CD4-positive, alpha-beta T cell (primary cell): Measurements from ENCODE around the gene ILDR1. TPM values are rescaled to one million over a fixed set of nuclear protein-coding genes. Genes with fewer than 3 reads are reported as not detected.
"Not testable (repeated sequence)": the region's sequence is repeated elsewhere in the genome, so short reads cannot be mapped to it uniquely, and the experiment has no call there.

Source experiments
- ATAC-seq: fragments of 200-7000 bp; cut with Tn5 transposase; one replicate; pipeline ENCODE4 v1.10.0; 2022; ENCODE audit warnings: mild to moderate bottlenecking; ENCODE audit not compliant: poor library complexity
- CTCF ChIA-PET: fragments of 350-600 bp; sonication (Branson Sonifier 250); formaldehyde crosslinking; loops from one replicate; lab custom pipeline; 2021; ENCODE audit warnings: antibody characterized with exemption, inconsistent platforms; lab: Charles Lee
- POLR2A ChIA-PET: fragments of 350-600 bp; sonication (Branson Sonifier 250); formaldehyde crosslinking; loops from one replicate; lab custom pipeline; 2021; ENCODE audit warnings: antibody characterized with exemption, inconsistent platforms; lab: Charles Lee
- DNase-seq, 14 experiments: peaks; one replicate each; pipeline ENCODE4 v3.0.0-alpha.2; 2013 to 2020; ENCODE audit warnings: mixed read lengths in 2 of 14
- H3K27ac ChIP-seq, 2 donors: one replicate each; pipeline versions ENCODE4 v1.5.1 to v1.7.0; 2013; ENCODE audit warnings: low read length in 2 of 2, low read depth in 1 of 2, mild to moderate bottlenecking in 1 of 2
- H3K27me3 ChIP-seq, 2 experiments: 1 replicate in 1 of 2; 2 replicates in 1 of 2; pipeline versions ENCODE4 v1.6.1 to v1.7.0; 2013; ENCODE audit warnings: low read length in 2 of 2, control low read depth in 1 of 2, mild to moderate bottlenecking in 1 of 2, moderate library complexity in 1 of 2; ENCODE audit not compliant: insufficient read depth in 2 of 2, control insufficient read depth in 1 of 2
- H3K36me3 ChIP-seq: one replicate; pipeline ENCODE4 v1.6.1; 2013; ENCODE audit warnings: low read length, control low read depth; ENCODE audit not compliant: insufficient read depth
- H3K4me1 ChIP-seq: one replicate; pipeline ENCODE4 v1.6.1; 2013; ENCODE audit warnings: low read length, control low read depth; ENCODE audit not compliant: insufficient read depth
- H3K4me3 ChIP-seq: one replicate; pipeline ENCODE4 v1.5.1; 2013; ENCODE audit warnings: mild to moderate bottlenecking, low read length, moderate library complexity
- H3K9me3 ChIP-seq, 2 experiments: 1 replicate in 1 of 2; 2 replicates in 1 of 2; pipeline versions ENCODE4 v1.6.1 to v1.7.0; 2013; ENCODE audit warnings: low read length in 2 of 2, mild to moderate bottlenecking in 2 of 2, control low read depth in 1 of 2, moderate library complexity in 1 of 2; ENCODE audit not compliant: control insufficient read depth in 1 of 2, insufficient read depth in 1 of 2
- H3K27ac Mint-ChIP-seq: one replicate; pipeline ENCODE4 v1.8.0; 2020; ENCODE audit warnings: mixed read lengths
- H3K27me3 Mint-ChIP-seq: one replicate; pipeline ENCODE4 v1.8.0; 2021; ENCODE audit warnings: mixed read lengths
- H3K36me3 Mint-ChIP-seq: one replicate; pipeline ENCODE4 v1.8.0; 2021; ENCODE audit warnings: low read depth, mixed read lengths
- H3K4me1 Mint-ChIP-seq: one replicate; pipeline ENCODE4 v1.8.0; 2021; ENCODE audit warnings: low read depth, mixed read lengths
- H3K4me3 Mint-ChIP-seq: one replicate; pipeline ENCODE4 v1.8.0; 2020; ENCODE audit warnings: mild to moderate bottlenecking, mixed read lengths
- H3K9me3 Mint-ChIP-seq: one replicate; pipeline ENCODE4 v1.8.0; 2020; ENCODE audit warnings: mixed read lengths
- CTCF ChIP-seq: fragments of 200-600 bp; IDR thresholded peaks from one replicate; pipeline ENCODE4 v1.8.0; 2022; ENCODE audit warnings: antibody characterized with exemption, mild to moderate bottlenecking
- intact Hi-C, 2 experiments: fragments of 100-400 bp; cut with DNase I in 1 of 2; cut with micrococcal nuclease in 1 of 2; formaldehyde crosslinking; loops; one replicate each; pipeline versions ENCODE4 v1.15.1 to v1.9.0; 2023 to 2025; cut with DNase I, micrococcal nuclease
- total RNA-seq, 174 experiments: library from RNA in 2 of 174; stranded (reverse) in 2 of 174; gene quantifications; one replicate each; pipeline ENCODE4 v1.2.3 and lab custom pipeline; 2021 to 2026

ILDR1 gene
- total RNA-seq, 2 experiments from 2014 or later = not detected

- no peak for DNase-seq
- intact Hi-C loops = no loop called here
- Mint-ChIP-seq H3K27ac (no peak overlapping the region), H3K4me1 (no peaks in the 10 kb centered on the region), H3K9me3 (no peaks in the 10 kb centered on the region), H3K4me3 (no peak overlapping the region), H3K27me3 (no peaks in the 10 kb centered on the region), H3K36me3 (peaks cover 25% of the 10 kb centered on the region)
- Histone ChIP-seq H3K9me3 (no peaks in the 10 kb centered on the region), H3K4me1 (no peaks in the 10 kb centered on the region), H3K27me3 (no peaks in the 10 kb centered on the region), H3K36me3 (no peaks in the 10 kb centered on the region), H3K4me3 (no peak overlapping the region), H3K27ac (no peak overlapping the region)
- ChIA-PET POLR2A (no interaction called here), CTCF (no interaction called here)
- no peak for TF ChIP-seq CTCF
- ATAC-seq = no peak
Observed at GRCh38 chr3:121943431-121943830, 78.6 kb downstream of the ILDR1 start.

- Mint-ChIP-seq H3K4me1 (no peaks in the 10 kb centered on the region), H3K27ac (no peak overlapping the region), H3K4me3 (no peak overlapping the region), H3K27me3 (no peaks in the 10 kb centered on the region), H3K9me3 (no peaks in the 10 kb centered on the region), H3K36me3 (peaks cover 25% of the 10 kb centered on the region)
- Histone ChIP-seq H3K36me3 (no peaks in the 10 kb centered on the region), H3K27me3 (no peaks in the 10 kb centered on the region), H3K4me1 (no peaks in the 10 kb centered on the region), H3K4me3 (no peak overlapping the region), H3K27ac (no peak overlapping the region), H3K9me3 (no peaks in the 10 kb centered on the region)
- POLR2A ChIA-PET = no interaction called here
- no peak for TF ChIP-seq CTCF
- intact Hi-C loops = no loop called here
- CTCF ChIA-PET = no interaction called here
- DNase-seq (no peak), ATAC-seq (no peak)
Observed at GRCh38 chr3:121942116-121942786, 79.8 kb downstream of the ILDR1 start.

- no peaks in the 10 kb centered on the region for H3K4me1 ChIP-seq
- no peak overlapping the region for H3K27ac Mint-ChIP-seq
- H3K4me1 Mint-ChIP-seq = no peaks in the 10 kb centered on the region
- H3K4me3 ChIP-seq = no peak overlapping the region
- ChIA-PET CTCF (no interaction called here), POLR2A (no interaction called here)
- ATAC-seq (no peak), DNase-seq (no peak)
- no peaks in the 10 kb centered on the region for H3K9me3 Mint-ChIP-seq
- no peak overlapping the region for H3K27ac ChIP-seq
- H3K36me3 ChIP-seq = no peaks in the 10 kb centered on the region
- H3K27me3 ChIP-seq = no peaks in the 10 kb centered on the region
- no peak for TF ChIP-seq CTCF
- H3K36me3 Mint-ChIP-seq = peaks cover 25% of the 10 kb centered on the region
- no peak overlapping the region for H3K4me3 Mint-ChIP-seq
- intact Hi-C loops = no loop called here
- no peaks in the 10 kb centered on the region for H3K9me3 ChIP-seq
- H3K27me3 Mint-ChIP-seq = no peaks in the 10 kb centered on the region
Observed at GRCh38 chr3:121941592-121941991, 80.5 kb downstream of the ILDR1 start.

GRCh38 chr3:121938141-121938855 is 83.7 kb downstream of the ILDR1 start:
- H3K9me3 ChIP-seq, H3K27ac ChIP-seq, H3K4me1 Mint-ChIP-seq, H3K9me3 Mint-ChIP-seq, H3K4me3 Mint-ChIP-seq, H3K4me3 ChIP-seq, DNase-seq, intact Hi-C loops, H3K27me3 Mint-ChIP-seq, H3K36me3 ChIP-seq, H3K27ac Mint-ChIP-seq, CTCF ChIA-PET, H3K27me3 ChIP-seq, H3K4me1 ChIP-seq, ATAC-seq, POLR2A ChIA-PET: not testable (repeated sequence)
- H3K36me3 Mint-ChIP-seq = peaks cover 30% of the 10 kb centered on the region
